IgD-negative memory B cell (primary cell): ENCODE data around the gene AOAH. TPM values are rescaled to one million over a fixed set of nuclear protein-coding genes. Genes with fewer than 3 reads are reported as not detected.

Experiments used
- H3K27ac Mint-ChIP-seq, 3 donors: one replicate each; pipeline ENCODE4 v1.8.0; 2020 to 2022; ENCODE audit warnings: mild to moderate bottlenecking in 3 of 3, mixed read lengths in 3 of 3, moderate library complexity in 1 of 3
- H3K27me3 Mint-ChIP-seq: one replicate; pipeline ENCODE4 v1.8.0; 2021; ENCODE audit warnings: mixed read lengths
- H3K36me3 Mint-ChIP-seq: one replicate; pipeline ENCODE4 v1.8.0; 2020; ENCODE audit warnings: mild to moderate bottlenecking, mixed read lengths
- H3K4me1 Mint-ChIP-seq, 3 donors: one replicate each; pipeline ENCODE4 v1.8.0; 2020 to 2022; ENCODE audit warnings: mixed read lengths in 3 of 3, mild to moderate bottlenecking in 1 of 3
- H3K4me3 Mint-ChIP-seq, 4 donors: one replicate each; pipeline ENCODE4 v1.8.0; 2020 to 2022; ENCODE audit warnings: mild to moderate bottlenecking in 4 of 4, mixed read lengths in 4 of 4, moderate library complexity in 3 of 4
- H3K9me3 Mint-ChIP-seq, 3 donors: one replicate each; pipeline ENCODE4 v1.8.0; 2020 to 2021; ENCODE audit warnings: mixed read lengths in 3 of 3, mild to moderate bottlenecking in 1 of 3
- polyA plus RNA-seq: library from polyadenylated mRNA; unstranded; fragments of 300-500 nt; fragmentation: Illumina TruSeq; gene quantifications from one replicate; pipeline ENCODE4 v1.2.3, GENCODE V29; 2021

AOAH gene
- polyA plus RNA-seq, 1 donor from 2014 or later = 2.8 TPM

- no peak overlapping the region for H3K27ac Mint-ChIP-seq
Measured at GRCh38 chr7:36630112-36630650, 94.1 kb downstream of the AOAH start.

GRCh38 chr7:36629351-36629750 lies 94.9 kb downstream of the AOAH start:
- peaks cover 1% of the 10 kb centered on the region for H3K27me3 Mint-ChIP-seq
- peaks cover 0 to 5% (median 3%) of the 10 kb centered on the region in 3 donors for H3K4me1 Mint-ChIP-seq
- H3K4me3 Mint-ChIP-seq = no peak overlapping the region
- H3K36me3 Mint-ChIP-seq = peaks cover 5% of the 10 kb centered on the region
- H3K9me3 Mint-ChIP-seq = no peaks in the 10 kb centered on the region
- no peak overlapping the region for H3K27ac Mint-ChIP-seq

More at GRCh38 chr7:36630112-36630650, 94.1 kb downstream of the AOAH start:
- H3K4me1 Mint-ChIP-seq = peaks cover 0 to 2% (median 0%) of the 10 kb centered on the region in 3 donors
- peaks cover 5% of the 10 kb centered on the region for H3K36me3 Mint-ChIP-seq
- H3K9me3 Mint-ChIP-seq = no peaks in the 10 kb centered on the region
- H3K4me3 Mint-ChIP-seq = no peak overlapping the region
- peaks cover 1% of the 10 kb centered on the region for H3K27me3 Mint-ChIP-seq

DNA sequence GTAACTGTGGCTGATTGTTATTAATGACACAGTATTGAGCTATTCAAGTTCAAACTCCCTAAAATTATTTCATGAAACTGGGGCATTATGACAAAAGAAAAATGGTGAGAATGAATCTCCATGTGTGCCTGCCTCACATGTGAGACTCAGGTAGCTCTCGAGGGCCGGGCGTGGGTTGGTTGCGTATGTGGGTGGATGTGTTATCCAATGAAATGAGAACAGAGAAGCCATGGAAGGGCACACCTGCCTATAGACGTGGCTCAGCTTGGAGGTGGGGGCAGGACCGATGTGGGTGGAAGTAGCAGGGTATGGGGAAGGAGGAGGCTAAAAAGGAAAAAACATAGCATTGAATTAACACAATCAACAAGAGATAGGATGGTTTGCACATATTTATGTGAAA lies 96.5 kb downstream of the AOAH start:
- no peak overlapping the region for H3K27ac Mint-ChIP-seq
- peaks cover 4% of the 10 kb centered on the region for H3K36me3 Mint-ChIP-seq
- H3K4me3 Mint-ChIP-seq = no peak overlapping the region
- H3K9me3 Mint-ChIP-seq = no peaks in the 10 kb centered on the region
- H3K4me1 Mint-ChIP-seq = peaks cover 6 to 15% (median 8%) of the 10 kb centered on the region in 3 donors
- peaks cover 1% of the 10 kb centered on the region for H3K27me3 Mint-ChIP-seq

DNA sequence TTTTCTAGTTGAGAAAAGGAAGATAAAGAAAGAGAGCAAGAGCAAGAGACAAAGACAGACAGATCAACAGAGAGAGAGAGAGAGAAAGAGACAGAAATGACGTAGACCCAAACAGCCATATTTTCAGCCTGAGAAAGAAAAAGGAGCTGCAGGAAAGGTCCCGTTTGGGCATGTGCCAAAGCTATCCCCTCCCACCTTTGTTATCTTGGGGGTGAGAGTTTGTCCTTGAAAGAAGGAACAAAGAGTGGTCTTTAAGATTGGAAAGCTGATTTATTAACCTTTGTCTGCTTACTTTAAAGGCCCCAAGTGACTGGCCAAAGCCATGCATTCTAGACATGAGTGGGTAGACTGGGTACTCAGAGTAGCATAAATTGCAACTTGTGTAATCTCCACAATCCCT lies 98.2 kb downstream of the AOAH start:
- Mint-ChIP-seq H3K27ac (no peak overlapping the region), H3K4me3 (no peak overlapping the region), H3K4me1 (peaks cover 6 to 29% (median 18%) of the 10 kb centered on the region in 3 donors), H3K9me3 (no peaks in the 10 kb centered on the region), H3K27me3 (no peaks in the 10 kb centered on the region), H3K36me3 (peaks cover 2% of the 10 kb centered on the region)

GRCh38 chr7:36625247-36625646 lies 99.0 kb downstream of the AOAH start:
- H3K27me3 Mint-ChIP-seq = no peaks in the 10 kb centered on the region
- H3K27ac Mint-ChIP-seq = no peak overlapping the region
- peak overlapping the region in 1 of 4 donors; percentile 29 for H3K4me3 Mint-ChIP-seq
- H3K4me1 Mint-ChIP-seq = peaks cover 6 to 31% (median 18%) of the 10 kb centered on the region in 3 donors
- H3K9me3 Mint-ChIP-seq = no peaks in the 10 kb centered on the region
- H3K36me3 Mint-ChIP-seq = peaks cover 2% of the 10 kb centered on the region

DNA sequence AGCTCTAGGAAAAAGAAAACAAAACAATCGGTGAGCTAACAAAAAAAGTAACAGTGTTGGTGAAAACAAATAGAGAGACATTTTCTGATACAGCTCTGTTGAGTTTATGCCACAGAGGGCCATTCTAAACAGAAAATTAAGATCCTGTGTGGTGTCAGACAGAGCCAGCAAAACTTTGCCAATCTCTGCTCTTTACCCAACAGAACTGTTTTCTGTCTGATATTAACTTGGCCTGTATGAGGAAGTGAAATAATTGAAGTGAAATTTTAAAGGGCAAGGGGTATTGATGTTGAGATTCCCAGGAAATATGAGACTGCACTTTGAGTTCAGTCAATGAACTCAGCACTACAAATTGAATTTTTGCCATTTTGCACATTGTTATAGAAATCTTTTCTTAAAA lies 101.0 kb downstream of the AOAH start:
- H3K4me3 Mint-ChIP-seq = no peak overlapping the region
- peak overlapping the region in 1 of 3 donors; percentile 64 for H3K27ac Mint-ChIP-seq
- no peaks in the 10 kb centered on the region for H3K9me3 Mint-ChIP-seq
- peaks cover 2% of the 10 kb centered on the region for H3K36me3 Mint-ChIP-seq
- H3K27me3 Mint-ChIP-seq = no peaks in the 10 kb centered on the region
- peaks cover 6 to 31% (median 18%) of the 10 kb centered on the region in 3 donors for H3K4me1 Mint-ChIP-seq

GRCh38 chr7:36621396-36621795 lies 102.9 kb downstream of the AOAH start:
- peaks cover 6 to 31% (median 18%) of the 10 kb centered on the region in 3 donors for H3K4me1 Mint-ChIP-seq
- H3K9me3 Mint-ChIP-seq = no peaks in the 10 kb centered on the region
- H3K36me3 Mint-ChIP-seq = peaks cover 2% of the 10 kb centered on the region
- H3K27ac Mint-ChIP-seq = no peak overlapping the region
- no peaks in the 10 kb centered on the region for H3K27me3 Mint-ChIP-seq
- H3K4me3 Mint-ChIP-seq = peak overlapping the region in 1 of 4 donors; percentile 19

DNA sequence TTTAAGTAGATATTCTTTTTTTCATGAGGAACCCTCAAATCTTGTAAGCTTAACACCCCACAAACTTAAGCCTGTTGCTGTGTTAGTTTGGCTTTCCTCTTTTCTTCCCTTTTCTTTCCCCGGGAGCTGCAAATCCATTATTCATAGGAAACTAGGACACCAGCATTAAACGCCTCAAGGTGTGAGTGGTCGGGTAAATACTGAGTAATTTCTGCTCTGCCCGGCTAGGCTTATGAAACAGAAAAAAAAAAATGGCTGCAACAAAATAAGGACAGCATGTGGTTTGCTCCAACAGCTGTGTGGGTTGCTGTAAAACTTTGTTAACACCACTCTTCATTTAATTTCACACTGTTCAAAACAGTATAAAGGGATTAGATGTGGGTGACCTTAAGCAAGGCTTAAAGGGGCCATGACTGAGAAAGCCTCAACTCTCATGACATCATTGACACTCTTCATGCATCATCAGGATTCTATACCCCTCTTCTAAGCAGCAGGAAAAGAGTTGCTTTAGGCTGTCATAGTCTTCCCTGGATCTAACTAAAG lies 104.1 kb downstream of the AOAH start:
- Mint-ChIP-seq H3K27me3 (peaks cover 3% of the 10 kb centered on the region), H3K4me1 (peaks cover 6 to 29% (median 18%) of the 10 kb centered on the region in 3 donors), H3K36me3 (peaks cover 2% of the 10 kb centered on the region), H3K9me3 (no peaks in the 10 kb centered on the region), H3K4me3 (no peak overlapping the region), H3K27ac (no peak overlapping the region)

DNA sequence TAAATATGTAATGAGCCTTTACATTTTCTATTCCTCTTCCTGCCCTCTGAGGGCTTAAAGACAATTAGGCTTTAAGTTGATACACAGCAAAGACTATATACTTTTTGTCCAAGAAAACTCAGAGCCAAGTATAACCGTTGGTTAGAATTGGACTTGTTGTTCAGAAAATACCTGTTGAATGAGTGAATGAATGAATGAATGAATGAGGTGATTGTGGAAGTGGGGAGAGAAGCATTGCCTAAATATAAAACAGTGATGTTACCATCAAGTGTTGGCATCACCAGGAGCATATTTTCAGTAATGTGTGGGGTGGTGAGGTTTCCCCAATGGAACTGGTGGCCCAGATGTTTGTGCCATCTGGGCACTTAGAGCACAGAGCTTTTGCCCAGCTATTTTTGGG lies 106.9 kb downstream of the AOAH start:
- H3K4me3 Mint-ChIP-seq = no peak overlapping the region
- H3K9me3 Mint-ChIP-seq = no peaks in the 10 kb centered on the region
- peaks cover 3% of the 10 kb centered on the region for H3K27me3 Mint-ChIP-seq
- peaks cover 6 to 22% (median 17%) of the 10 kb centered on the region in 3 donors for H3K4me1 Mint-ChIP-seq
- H3K36me3 Mint-ChIP-seq = peaks cover 2% of the 10 kb centered on the region
- no peak overlapping the region for H3K27ac Mint-ChIP-seq

- Mint-ChIP-seq H3K27ac (no peak overlapping the region), H3K36me3 (no peaks in the 10 kb centered on the region), H3K27me3 (peaks cover 3% of the 10 kb centered on the region), H3K9me3 (no peaks in the 10 kb centered on the region), H3K4me3 (peak overlapping the region in 1 of 4 donors; percentile 55), H3K4me1 (peaks cover 6 to 9% (median 7%) of the 10 kb centered on the region in 3 donors)
Measured at GRCh38 chr7:36615852-36616540, 108.3 kb downstream of the AOAH start.

- peaks cover 3% of the 10 kb centered on the region for H3K27me3 Mint-ChIP-seq
- peaks cover 6 to 8% (median 7%) of the 10 kb centered on the region in 3 donors for H3K4me1 Mint-ChIP-seq
- H3K36me3 Mint-ChIP-seq = no peaks in the 10 kb centered on the region
- no peak overlapping the region for H3K4me3 Mint-ChIP-seq
- H3K27ac Mint-ChIP-seq = no peak overlapping the region
- H3K9me3 Mint-ChIP-seq = no peaks in the 10 kb centered on the region
Measured at GRCh38 chr7:36614959-36615358, 109.3 kb downstream of the AOAH start.

DNA sequence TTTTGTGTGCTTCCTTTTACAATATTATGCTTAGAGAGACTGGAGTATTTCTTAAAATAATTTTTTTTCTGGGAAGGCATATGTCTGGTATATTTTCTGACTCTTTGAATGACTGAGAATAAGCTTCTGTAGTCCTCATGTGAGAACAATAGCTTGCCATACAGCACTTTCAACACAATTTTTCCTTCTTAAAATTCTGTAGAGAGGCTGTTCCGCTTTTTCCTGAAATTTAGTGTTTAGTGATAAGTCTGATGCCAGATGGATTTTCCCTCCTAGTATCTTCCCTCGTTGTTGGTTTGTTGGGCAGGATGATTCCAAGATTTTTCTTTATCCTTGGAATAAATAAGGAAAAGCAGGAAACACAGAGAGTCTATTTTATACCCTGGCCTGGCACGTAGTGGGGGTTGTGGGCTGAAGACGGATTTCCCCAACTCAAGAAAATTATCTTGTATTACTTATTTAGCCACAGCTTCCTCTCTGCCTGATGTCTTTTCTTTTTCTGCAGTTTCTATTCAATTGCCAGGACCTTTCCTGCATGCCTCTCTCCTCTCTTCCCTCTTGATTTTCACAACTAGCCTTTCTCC lies 111.2 kb downstream of the AOAH start:
- H3K27ac Mint-ChIP-seq = no peak overlapping the region
- peak overlapping the region in 1 of 4 donors; percentile 8 for H3K4me3 Mint-ChIP-seq
- peaks cover 5% of the 10 kb centered on the region for H3K27me3 Mint-ChIP-seq
- peaks cover 2% of the 10 kb centered on the region for H3K36me3 Mint-ChIP-seq
- H3K9me3 Mint-ChIP-seq = no peaks in the 10 kb centered on the region
- H3K4me1 Mint-ChIP-seq = peaks cover 6 to 8% (median 7%) of the 10 kb centered on the region in 3 donors

DNA sequence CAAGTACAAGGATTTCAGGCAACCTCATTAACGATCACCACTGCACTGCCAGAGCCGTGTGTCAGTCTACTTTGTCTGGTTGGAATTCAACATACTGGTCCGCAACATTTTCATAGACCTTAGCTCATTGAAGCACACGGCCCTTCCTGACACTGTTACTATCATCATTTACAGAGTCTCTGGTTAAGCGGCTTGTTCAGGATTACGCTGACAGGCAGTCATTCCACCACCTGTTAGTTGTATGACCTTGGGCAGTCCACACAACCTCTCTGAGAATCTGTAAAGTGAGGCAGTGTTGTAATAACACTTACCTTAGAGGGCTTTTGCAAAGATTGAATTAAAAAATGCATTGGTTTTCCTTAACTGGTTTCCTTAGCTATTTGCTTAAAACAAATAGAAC lies 112.6 kb downstream of the AOAH start:
- Mint-ChIP-seq H3K36me3 (peaks cover 2% of the 10 kb centered on the region), H3K27ac (no peak overlapping the region), H3K4me1 (peaks cover 6 to 8% (median 7%) of the 10 kb centered on the region in 3 donors), H3K4me3 (no peak overlapping the region), H3K27me3 (peaks cover 8% of the 10 kb centered on the region), H3K9me3 (no peaks in the 10 kb centered on the region)

GRCh38 chr7:36607721-36608095 lies 116.6 kb downstream of the AOAH start:
- H3K4me1 Mint-ChIP-seq = no peaks in the 10 kb centered on the region
- H3K36me3 Mint-ChIP-seq = peaks cover 2% of the 10 kb centered on the region
- peak overlapping the region in 1 of 3 donors; percentile 70 for H3K27ac Mint-ChIP-seq
- no peak overlapping the region for H3K4me3 Mint-ChIP-seq
- H3K27me3 Mint-ChIP-seq = peaks cover 8% of the 10 kb centered on the region
- H3K9me3 Mint-ChIP-seq = no peaks in the 10 kb centered on the region

GRCh38 chr7:36606976-36607720 lies 117.1 kb downstream of the AOAH start:
- peaks cover 2% of the 10 kb centered on the region for H3K36me3 Mint-ChIP-seq

More at GRCh38 chr7:36606976-36607720, 117.1 kb downstream of the AOAH start:
- peak overlapping the region in 1 of 3 donors; percentile 70 for H3K27ac Mint-ChIP-seq
- no peaks in the 10 kb centered on the region for H3K9me3 Mint-ChIP-seq
- H3K27me3 Mint-ChIP-seq = peaks cover 8% of the 10 kb centered on the region
- H3K4me3 Mint-ChIP-seq = no peak overlapping the region
- H3K4me1 Mint-ChIP-seq = no peaks in the 10 kb centered on the region
